Brain pericyte (primary cell): ENCODE measurements around the gene TPCN1.
A peak's percentile ranks its signal among the peaks of the same experiment; 100 is the strongest.

Experiments used
- DNase-seq: peaks from one replicate; pipeline ENCODE4 v3.0.0-alpha.2; 2012; ENCODE audit warnings: low read depth, low spot score

TPCN1 gene

DNA sequence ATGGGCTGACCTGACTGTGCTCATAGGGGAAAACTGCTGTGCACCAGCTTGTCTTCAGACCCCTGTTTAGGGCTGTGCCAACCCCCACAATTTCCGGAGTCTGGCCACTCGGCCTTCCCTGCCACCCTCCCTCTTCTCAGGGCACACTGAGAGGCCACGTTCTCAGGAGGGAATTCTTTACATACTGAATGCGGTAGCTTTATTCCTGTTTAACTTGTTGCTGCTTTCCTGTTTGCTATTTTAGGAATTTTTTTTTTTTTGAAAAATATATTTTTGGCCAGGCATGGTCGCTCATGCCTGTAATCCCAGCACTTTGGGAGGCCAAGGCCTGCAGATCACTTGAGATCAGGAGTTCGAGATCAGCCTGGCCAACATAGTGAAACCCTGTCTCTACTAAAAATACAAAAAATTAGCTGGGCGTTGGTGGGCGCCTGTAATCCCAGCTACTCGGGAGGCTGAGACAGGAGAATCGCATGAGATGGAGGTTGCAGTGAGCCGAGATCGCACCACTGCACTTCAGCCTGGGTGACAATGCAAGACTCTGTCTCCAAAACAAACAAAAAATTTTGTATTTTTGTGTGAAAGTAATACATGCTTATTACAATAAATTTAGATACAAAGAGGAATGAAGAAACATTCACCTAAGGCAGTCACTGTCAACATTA, 39.5 kb downstream of the TPCN1 start:
- DNase-seq = no peak

- DNase-seq = no peak
Measured at GRCh38 chr12:113261847-113262470, 40.7 kb downstream of the TPCN1 start.

- DNase-seq = no peak
Measured at GRCh38 chr12:113262710-113263109, 41.4 kb downstream of the TPCN1 start.

GRCh38 chr12:113263431-113263963, 42.2 kb downstream of the TPCN1 start:
- no peak for DNase-seq

GRCh38 chr12:113266106-113266895, 45.0 kb downstream of the TPCN1 start:
- no peak for DNase-seq

GRCh38 chr12:113267621-113268020, 46.4 kb downstream of the TPCN1 start:
- no peak for DNase-seq

GRCh38 chr12:113268136-113268535, 46.9 kb downstream of the TPCN1 start:
- DNase-seq = no peak

DNA sequence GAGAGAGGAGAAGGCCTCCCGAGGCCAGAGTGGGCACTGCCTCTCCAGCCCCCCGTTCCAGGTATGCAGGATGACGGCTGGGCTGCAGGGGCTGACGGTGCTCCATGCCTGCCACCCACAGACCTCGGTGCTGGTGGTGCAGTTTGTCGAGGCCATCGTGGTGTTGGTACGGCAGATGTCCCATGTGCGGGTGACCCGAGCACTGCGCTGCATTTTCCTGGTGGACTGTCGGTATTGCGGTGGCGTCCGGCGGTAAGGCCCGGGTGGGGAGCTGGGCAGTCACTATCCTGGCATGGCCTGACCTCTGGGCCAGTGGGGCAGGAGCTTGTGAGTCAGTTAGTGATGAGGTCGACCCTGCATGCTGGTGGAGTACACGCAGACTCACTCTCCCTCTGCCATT, 47.4 kb downstream of the TPCN1 start:
- no peak for DNase-seq

- DNase-seq = no peak
Measured at GRCh38 chr12:113269257-113269943, 48.1 kb downstream of the TPCN1 start.

- no peak for DNase-seq
Measured at GRCh38 chr12:113270709-113271009, 49.4 kb downstream of the TPCN1 start.

DNA sequence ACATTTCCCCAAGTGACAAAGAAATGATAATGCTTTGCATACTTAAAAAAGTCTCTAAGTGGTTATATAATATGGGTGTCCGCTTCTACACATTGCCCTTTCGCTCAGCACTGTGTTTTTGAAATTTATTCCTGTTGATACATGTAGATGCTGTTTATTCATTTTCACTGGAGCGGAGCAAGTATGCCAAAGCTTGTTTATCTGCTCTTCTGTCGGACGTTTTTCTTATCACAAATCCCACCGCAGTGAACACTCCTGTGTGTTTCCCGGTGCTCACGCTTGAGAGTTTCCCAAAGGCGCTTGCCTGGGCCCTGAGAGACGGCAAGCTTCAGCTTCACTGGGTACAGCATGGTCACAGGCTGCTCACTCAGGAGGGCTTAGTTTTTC, 50.2 kb downstream of the TPCN1 start:
- no peak for DNase-seq

GRCh38 chr12:113271853-113272561, 50.7 kb downstream of the TPCN1 start:
- peak; percentile 59 for DNase-seq

DNA sequence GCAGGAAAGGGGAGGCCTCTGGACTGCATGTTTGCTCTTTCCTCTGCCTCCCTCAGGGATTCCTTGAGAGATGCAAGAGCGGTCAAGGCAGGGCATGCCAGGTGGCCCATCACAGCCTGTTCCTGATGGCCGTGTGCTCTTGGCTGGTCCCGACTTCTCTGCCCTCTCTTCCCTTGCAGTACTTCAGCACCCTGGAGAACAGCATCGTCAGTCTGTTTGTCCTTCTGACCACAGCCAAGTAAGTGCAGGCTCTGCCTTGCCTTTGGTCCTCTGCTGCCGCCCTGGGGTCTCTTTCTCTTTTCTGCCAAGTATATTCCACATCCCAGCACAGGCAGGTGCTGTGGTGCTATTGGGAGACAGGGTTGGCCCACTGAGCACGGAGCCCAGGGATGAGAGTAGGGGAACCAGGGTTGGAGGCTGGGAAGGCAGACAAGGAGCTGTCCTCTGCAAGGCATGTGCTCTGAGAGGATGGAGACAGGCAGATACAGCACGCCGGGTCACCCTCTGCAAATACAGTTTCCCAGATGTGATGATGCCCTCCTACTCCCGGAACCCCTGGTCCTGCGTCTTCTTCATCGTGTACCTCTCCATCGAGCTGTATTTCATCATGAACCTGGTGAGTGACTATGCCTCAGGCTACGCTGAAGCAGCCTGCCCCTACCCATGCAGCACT, 51.9 kb downstream of the TPCN1 start:
- no peak for DNase-seq

GRCh38 chr12:113274848-113275247, 53.6 kb downstream of the TPCN1 start:
- no peak for DNase-seq

DNA sequence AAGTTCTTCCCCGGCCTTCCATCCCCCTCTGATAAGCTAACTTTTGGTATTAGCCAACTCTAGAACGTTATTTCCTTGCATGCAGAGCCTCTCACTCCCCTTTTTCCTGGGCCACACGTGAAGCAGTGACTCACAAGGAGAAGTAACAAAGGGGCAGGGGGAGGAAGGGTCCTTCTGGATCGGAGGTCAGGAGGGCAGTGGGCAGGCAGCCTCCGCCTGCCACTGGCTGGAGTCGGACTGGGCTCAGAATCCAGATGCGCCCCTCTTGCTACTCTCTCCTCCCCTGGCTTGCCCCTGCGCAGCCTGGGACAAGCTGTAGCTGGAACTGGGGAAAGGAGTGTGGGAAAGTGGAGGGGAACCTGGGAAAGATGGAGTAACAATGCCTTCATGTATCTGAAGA, 55.0 kb downstream of the TPCN1 start:
- no peak for DNase-seq

DNA sequence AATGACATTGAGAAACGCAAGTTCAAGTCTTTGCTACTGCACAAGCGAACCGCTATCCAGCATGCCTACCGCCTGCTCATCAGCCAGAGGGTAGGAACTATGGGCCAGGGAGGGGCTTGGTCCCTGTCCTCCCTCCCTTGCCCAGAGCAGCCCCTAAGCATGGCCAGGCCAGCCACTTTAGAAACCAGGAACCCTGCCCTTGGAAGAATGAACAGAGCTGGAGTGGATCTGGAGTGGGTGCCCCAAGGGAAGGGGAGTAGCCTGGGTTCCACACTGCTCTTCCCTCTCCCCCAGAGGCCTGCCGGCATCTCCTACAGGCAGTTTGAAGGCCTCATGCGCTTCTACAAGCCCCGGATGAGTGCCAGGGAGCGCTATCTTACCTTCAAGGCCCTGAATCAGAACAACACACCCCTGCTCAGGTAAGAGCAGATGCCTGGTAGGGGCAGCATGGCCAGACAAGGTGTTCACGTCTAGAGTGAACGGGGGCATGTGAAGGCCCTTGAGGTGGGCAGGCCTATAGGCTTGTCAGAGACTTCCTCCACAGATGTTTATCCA, 55.8 kb downstream of the TPCN1 start:
- no peak for DNase-seq

DNA sequence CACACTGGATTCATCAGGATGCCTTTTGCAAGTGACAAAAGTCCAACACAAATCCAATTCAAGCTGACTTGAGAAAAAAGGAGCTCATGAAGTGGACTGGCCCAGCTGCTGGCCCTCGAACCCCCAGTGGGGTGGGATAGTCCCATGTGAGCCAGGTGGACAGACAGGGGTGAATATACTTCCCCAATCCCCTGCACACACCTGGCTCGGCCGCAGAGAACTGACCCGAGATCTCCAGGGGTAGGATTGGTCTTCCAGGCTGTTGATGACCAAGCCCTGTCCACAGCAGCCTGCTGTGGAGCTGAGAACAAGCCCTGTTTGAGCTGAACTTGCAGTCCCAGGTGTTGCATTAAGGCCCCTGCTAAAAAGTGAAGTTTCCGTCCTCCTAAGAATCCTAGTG, 56.2 kb downstream of the TPCN1 start:
- no peak for DNase-seq

- DNase-seq = no peak
Measured at GRCh38 chr12:113278141-113278540, 56.9 kb downstream of the TPCN1 start.

DNA sequence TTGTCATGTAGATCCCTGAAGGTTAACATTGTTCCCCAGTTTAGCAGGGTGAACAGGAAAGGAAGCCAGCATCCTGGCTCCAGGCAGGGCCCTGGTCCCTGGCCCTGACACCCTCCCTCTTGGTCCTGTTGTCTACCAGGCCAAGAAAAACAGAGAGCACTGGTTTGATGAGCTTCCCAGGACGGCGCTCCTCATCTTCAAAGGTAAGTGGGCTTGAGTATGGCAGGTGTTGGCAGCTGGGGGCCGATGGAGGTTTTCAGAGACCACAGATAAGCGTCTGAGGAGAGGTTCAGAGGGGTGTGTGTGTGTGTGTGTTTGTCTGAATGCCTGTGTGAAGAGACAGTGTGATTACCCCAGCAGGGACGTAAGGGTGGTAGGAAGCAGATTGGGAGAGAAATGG, 57.4 kb downstream of the TPCN1 start:
- DNase-seq = no peak

- DNase-seq = no peak
Measured at GRCh38 chr12:113284751-113285150, 63.5 kb downstream of the TPCN1 start.
